Stomach (tissue), 9 donors: ENCODE measurements around the gene IQSEC1. TPM values are rescaled to one million over a fixed set of nuclear protein-coding genes. Genes with fewer than 3 reads are reported as not detected.
"Not testable (repeated sequence)": the region's sequence is repeated elsewhere in the genome, so short reads cannot be mapped to it uniquely, and the experiment has no call there.

ENCODE experiments used
- DNase-seq, 2 donors: peaks; one replicate each; pipeline versions ENCODE4 v3.0.0 to v3.0.0-alpha.2; 2013 to 2019
- H3K27ac ChIP-seq, 5 donors: fragments of 200-600 bp in 4 of 5; sonication (generic) in 4 of 5; one replicate each; pipeline ENCODE4 v1.5.1; 2013 to 2019; ENCODE audit warnings: mild to moderate bottlenecking in 1 of 5, moderate library complexity in 1 of 5
- H3K27me3 ChIP-seq, 3 donors: fragments of 200-600 bp; sonication (generic); one replicate each; pipeline ENCODE4 v1.5.1; 2017 to 2019; ENCODE audit warnings: mixed run types in 1 of 3
- H3K36me3 ChIP-seq, 4 donors: fragments of 200-600 bp; sonication (generic); 1 replicate in 3 of 4; 2 replicates in 1 of 4; pipeline ENCODE4 v1.5.1; 2016 to 2019
- H3K4me1 ChIP-seq, 4 donors: fragments of 200-600 bp; sonication (generic); one replicate each; pipeline ENCODE4 v1.5.1; 2016 to 2019
- H3K4me3 ChIP-seq, 4 donors: fragments of 200-600 bp; sonication (generic) in 3 of 4; one replicate each; pipeline ENCODE4 v1.5.1; 2016 to 2019; ENCODE audit warnings: mild to moderate bottlenecking in 1 of 4
- H3K9me3 ChIP-seq, 4 donors: fragments of 200-600 bp; sonication (generic); one replicate each; pipeline ENCODE4 v1.5.1; 2016 to 2019
- EP300 ChIP-seq: sonication (generic); formaldehyde crosslinking; IDR thresholded peaks from one replicate; pipeline ENCODE4 v1.6.1; 2017; ENCODE audit warnings: antibody characterized with exemption
- POLR2A ChIP-seq, 4 donors: fragments of 450-650 bp; IDR thresholded peaks; one replicate each; pipeline ENCODE4 v1.6.1; 2016; ENCODE audit warnings: antibody characterized with exemption in 4 of 4, control low read depth in 2 of 4, mild to moderate bottlenecking in 1 of 4, moderate library complexity in 1 of 4
- POLR2AphosphoS5 ChIP-seq, 3 donors: sonication (generic); formaldehyde crosslinking; IDR thresholded peaks; one replicate each; pipeline ENCODE4 v1.6.1; 2016; ENCODE audit warnings: antibody characterized with exemption in 3 of 3
- WGBS, 5 donors: extraction: QIAGEN DNeasy Blood & Tissue Kit in 3 of 5; methylation state at CpG; one replicate each; pipeline versions ENCODE4 v1.1.5 to v1.1.7; 2013 to 2018; 5-methylcytosine and 5-hydroxymethylcytosine counted together
- intact Hi-C: fragments of 100-400 bp; cut with DNase I; formaldehyde crosslinking; loops from one replicate; pipeline ENCODE4 v1.15.1; 2023; ENCODE audit warnings: low total_unique reads
- polyA plus RNA-seq, 3 donors: library from polyadenylated mRNA; stranded (reverse); fragments of 200-250 nt; gene quantifications; one replicate each; pipeline ENCODE4 v1.2.3, GENCODE V29; 2013
- total RNA-seq, 5 donors: library from RNA; depleted of rRNA; stranded (reverse); fragments of >200 nt; gene quantifications; one replicate each; pipeline versions ENCODE4 v1.1.0 to v1.2.3, GENCODE V29; 2014 to 2016
- TF ChIP-seq, protein P1 (sequence below), 7 experiments: fragments of 450-650 bp in 4 of 7; fragments of 200-600 bp in 3 of 7; sonication (generic) in 3 of 7; IDR thresholded peaks; one replicate each; pipeline ENCODE4 v1.5.1; 2016 to 2019; ENCODE audit warnings: antibody characterized with exemption in 7 of 7, control low read depth in 2 of 7, mild to moderate bottlenecking in 1 of 7
- donor health status: healthy with polysubstance abuse.
- donor health status: Bipolar disorder and iron deficiency.
- donor health status: healthy.

Gene IQSEC1
- total and polyA plus RNA-seq, 8 donors, result 6.7 to 46.9 (median 20.8) TPM

DNA sequence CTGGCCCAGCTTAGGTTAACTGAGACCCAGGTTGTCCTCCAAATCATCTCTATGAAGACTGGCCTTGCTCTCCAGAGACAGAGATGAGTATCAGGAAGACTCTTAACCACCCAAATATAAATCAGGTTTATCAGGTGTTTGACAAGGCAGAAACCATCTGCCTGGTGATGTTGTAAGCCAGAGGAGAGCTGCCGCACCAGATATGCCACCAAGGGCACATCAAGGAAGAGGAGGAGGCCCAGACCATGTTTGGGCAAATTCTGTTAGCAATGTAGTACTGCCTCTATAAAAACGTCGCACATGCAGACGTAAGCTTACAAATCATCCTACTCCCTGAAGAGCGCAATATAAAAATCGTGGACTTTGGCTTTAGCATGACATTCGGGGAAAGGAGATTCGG lies 210.8 kb downstream of the IQSEC1 start:
- DNase-seq, result no peak
- intact Hi-C loops, result no loop called here
- Histone ChIP-seq H3K27ac (no peak overlapping the region), H3K4me1 (no peaks in the 10 kb centered on the region), H3K9me3 (peaks cover 0 to 11% (median 5%) of the 10 kb centered on the region in 4 donors), H3K4me3 (no peak overlapping the region), H3K36me3 (no peaks in the 10 kb centered on the region), H3K27me3 (no peaks in the 10 kb centered on the region)
- no peak for TF ChIP-seq POLR2A (IDR thresholded peaks at IDR 0.05)
- TF ChIP-seq EP300, result no peak
- WGBS, 5 donors, result 93 to 98% (median 94%) methylated on average over 8 of the region's 8 CpGs

DNA sequence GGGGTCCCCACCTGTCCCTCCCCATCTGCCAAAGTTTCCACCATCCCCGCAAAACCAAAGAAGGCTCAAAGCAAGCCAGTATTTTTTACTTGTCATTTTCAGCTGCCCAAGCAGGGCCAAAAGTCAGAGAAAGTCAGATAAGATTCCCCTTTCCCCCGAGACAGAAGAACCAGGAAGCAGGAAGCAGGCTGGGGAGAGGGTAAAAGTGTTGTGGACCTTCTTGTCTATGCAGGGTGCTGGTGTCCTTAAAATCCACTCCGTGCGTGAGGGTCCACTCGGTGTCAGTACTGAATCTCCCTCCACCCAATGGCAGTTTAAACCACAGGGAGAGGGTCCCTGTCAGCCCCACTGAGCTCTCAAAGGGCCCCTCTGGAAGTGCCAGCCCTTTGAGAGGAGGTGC lies 211.6 kb downstream of the IQSEC1 start:
- H3K9me3 ChIP-seq, result peaks cover 0 to 11% (median 5%) of the 10 kb centered on the region in 4 donors
- H3K4me3 ChIP-seq, result no peak overlapping the region
- TF ChIP-seq, protein P1, sequence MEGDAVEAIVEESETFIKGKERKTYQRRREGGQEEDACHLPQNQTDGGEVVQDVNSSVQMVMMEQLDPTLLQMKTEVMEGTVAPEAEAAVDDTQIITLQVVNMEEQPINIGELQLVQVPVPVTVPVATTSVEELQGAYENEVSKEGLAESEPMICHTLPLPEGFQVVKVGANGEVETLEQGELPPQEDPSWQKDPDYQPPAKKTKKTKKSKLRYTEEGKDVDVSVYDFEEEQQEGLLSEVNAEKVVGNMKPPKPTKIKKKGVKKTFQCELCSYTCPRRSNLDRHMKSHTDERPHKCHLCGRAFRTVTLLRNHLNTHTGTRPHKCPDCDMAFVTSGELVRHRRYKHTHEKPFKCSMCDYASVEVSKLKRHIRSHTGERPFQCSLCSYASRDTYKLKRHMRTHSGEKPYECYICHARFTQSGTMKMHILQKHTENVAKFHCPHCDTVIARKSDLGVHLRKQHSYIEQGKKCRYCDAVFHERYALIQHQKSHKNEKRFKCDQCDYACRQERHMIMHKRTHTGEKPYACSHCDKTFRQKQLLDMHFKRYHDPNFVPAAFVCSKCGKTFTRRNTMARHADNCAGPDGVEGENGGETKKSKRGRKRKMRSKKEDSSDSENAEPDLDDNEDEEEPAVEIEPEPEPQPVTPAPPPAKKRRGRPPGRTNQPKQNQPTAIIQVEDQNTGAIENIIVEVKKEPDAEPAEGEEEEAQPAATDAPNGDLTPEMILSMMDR (IDR thresholded peaks at IDR 0.05), result no peak
- no peak for TF ChIP-seq EP300
- no peak for TF ChIP-seq POLR2AphosphoS5 (IDR thresholded peaks at IDR 0.05)
- no peak for TF ChIP-seq POLR2A (IDR thresholded peaks at IDR 0.05)
- intact Hi-C loops, result no loop called here
- no peak for DNase-seq
- H3K27ac ChIP-seq, result no peak overlapping the region
- H3K36me3 ChIP-seq, result no peaks in the 10 kb centered on the region
- WGBS, 5 donors, result 70 to 81% (median 75%) methylated on average over 5 of the region's 5 CpGs
- no peaks in the 10 kb centered on the region for H3K27me3 ChIP-seq
- H3K4me1 ChIP-seq, result no peaks in the 10 kb centered on the region

DNA sequence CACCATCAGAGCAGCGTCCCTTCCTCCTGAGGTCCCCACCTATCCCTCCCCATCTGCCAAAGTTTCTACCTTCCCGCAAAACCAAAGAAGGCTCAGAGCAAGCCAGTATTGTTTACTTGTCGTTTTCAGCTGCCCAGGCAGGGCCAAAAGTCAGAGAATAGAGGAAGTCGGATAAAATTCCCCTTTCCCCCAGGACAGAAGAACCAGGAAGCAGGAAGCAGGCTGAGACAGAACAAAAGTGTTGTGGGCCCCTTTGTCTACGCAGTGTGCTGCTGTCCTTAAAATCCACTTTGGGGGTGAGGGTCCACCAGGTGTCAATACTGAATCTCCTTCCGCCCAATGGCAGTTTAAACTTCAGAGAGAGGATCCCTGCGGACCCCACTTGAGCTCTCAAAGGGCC lies 213.4 kb downstream of the IQSEC1 start:
- H3K9me3 ChIP-seq, result no peaks in the 10 kb centered on the region
- 54 to 57% (median 55%) methylated on average over 7 of the region's 7 CpGs for WGBS, 5 donors
- intact Hi-C loops, result no loop called here

DNA sequence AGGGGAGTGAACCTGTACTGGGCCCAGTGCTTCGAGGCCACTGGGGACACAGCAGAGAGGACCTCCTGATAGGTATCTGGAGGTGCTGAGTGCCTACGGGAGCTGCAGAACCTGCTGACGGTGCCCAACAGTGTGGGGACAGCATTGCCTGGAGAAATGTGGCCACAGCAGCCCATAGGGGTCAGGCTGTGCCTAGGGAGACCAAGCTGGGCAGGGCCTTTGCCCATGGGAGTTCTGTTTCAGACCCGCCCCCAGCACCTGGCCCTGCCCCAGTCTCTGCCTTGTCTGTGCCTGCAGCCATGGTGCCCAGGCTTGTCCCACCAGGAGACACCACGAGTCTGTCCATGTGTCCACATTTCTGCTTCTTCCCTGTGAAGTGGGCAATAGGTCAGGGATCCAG lies 216.6 kb downstream of the IQSEC1 start:
- no peak for DNase-seq
- H3K27me3 ChIP-seq, result no peaks in the 10 kb centered on the region
- 79 to 93% (median 81%) methylated on average over 3 to 5 of the region's 5 CpGs for WGBS, 5 donors
- intact Hi-C loops, result no loop called here
- no peaks in the 10 kb centered on the region for H3K9me3 ChIP-seq
- H3K4me3 ChIP-seq, result no peak overlapping the region
- TF ChIP-seq EP300 (no peak), POLR2AphosphoS5 (IDR thresholded peaks at IDR 0.05) (no peak), POLR2A (IDR thresholded peaks at IDR 0.05) (no peak)
- TF ChIP-seq, protein P1 (IDR thresholded peaks at IDR 0.05), result no peak
- H3K36me3 ChIP-seq, result no peaks in the 10 kb centered on the region
- no peaks in the 10 kb centered on the region for H3K4me1 ChIP-seq
- H3K27ac ChIP-seq, result no peak overlapping the region

More for the DNA sequence above, 213.4 kb downstream of the IQSEC1 start:
- no peak overlapping the region for H3K27ac ChIP-seq
- DNase-seq, result no peak
- H3K36me3 ChIP-seq, result no peaks in the 10 kb centered on the region
- no peaks in the 10 kb centered on the region for H3K4me1 ChIP-seq
- no peaks in the 10 kb centered on the region for H3K27me3 ChIP-seq
- TF ChIP-seq POLR2A (IDR thresholded peaks at IDR 0.05) (no peak), POLR2AphosphoS5 (IDR thresholded peaks at IDR 0.05) (no peak), EP300 (no peak)
- TF ChIP-seq, protein P1 (IDR thresholded peaks at IDR 0.05), result no peak
- no peak overlapping the region for H3K4me3 ChIP-seq

DNA sequence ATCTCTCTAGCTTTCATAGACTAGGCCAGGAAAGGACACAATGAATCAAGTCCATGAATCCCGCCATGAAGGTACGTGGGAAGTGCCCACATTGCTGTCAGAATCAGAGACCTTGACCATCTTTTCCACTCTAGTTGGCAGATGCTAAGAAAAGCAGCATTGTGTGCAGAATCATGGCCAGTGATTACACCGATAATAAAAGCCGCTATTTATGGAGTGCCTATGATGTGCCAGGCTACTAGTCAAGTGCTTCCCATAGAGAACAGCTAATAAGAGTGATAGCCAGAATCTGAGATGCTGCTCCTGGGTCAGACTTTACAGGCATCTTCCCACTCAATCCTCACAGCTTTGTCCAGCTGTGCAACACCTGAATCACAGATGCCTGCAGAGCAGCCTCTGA lies 218.7 kb downstream of the IQSEC1 start:
- intact Hi-C loops, result no loop called here
- TF ChIP-seq POLR2A (IDR thresholded peaks at IDR 0.05) (no peak), POLR2AphosphoS5 (IDR thresholded peaks at IDR 0.05) (no peak), EP300 (no peak)
- TF ChIP-seq, protein P1 (IDR thresholded peaks at IDR 0.05), result no peak
- no peak overlapping the region for H3K27ac ChIP-seq
- H3K9me3 ChIP-seq, result no peaks in the 10 kb centered on the region
- H3K36me3 ChIP-seq, result no peaks in the 10 kb centered on the region
- 87 to 92% (median 88%) methylated on average over 4 of the region's 4 CpGs for WGBS, 5 donors
- no peak overlapping the region for H3K4me3 ChIP-seq
- no peaks in the 10 kb centered on the region for H3K4me1 ChIP-seq
- DNase-seq, result no peak
- H3K27me3 ChIP-seq, result no peaks in the 10 kb centered on the region

DNA sequence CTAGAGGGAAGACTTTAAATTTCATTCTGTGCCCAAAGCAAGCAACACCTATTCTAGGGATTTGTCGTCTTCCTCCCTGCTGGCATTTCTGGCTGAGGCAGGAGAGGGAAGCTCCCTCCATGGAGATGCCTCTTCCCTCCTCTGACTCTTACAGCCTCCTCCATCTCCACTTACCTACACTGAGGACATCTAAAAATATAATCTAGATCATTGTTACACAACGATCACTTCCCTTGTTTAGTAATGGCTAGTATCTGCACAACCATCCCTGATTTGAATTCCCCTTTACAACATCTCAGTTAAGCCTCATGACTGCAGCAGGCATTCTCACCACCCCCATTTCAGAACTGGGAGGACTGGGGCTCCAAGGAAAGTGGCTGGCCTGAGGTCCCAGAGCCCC lies 219.4 kb downstream of the IQSEC1 start:
- H3K4me1 ChIP-seq, H3K36me3 ChIP-seq, DNase-seq, H3K27ac ChIP-seq, H3K4me3 ChIP-seq, H3K27me3 ChIP-seq, H3K9me3 ChIP-seq, intact Hi-C loops: not testable (repeated sequence)
- WGBS, 5 donors, result 66 to 82% (median 73%) methylated on average over 2 of the region's 2 CpGs
